GM18511 (cell line): ENCODE results near the gene AXIN2.
"Not testable (repeated sequence)": the region's sequence is repeated elsewhere in the genome, so short reads cannot be mapped to it uniquely, and the experiment has no call there.

Experiments
- ATAC-seq: cut with Tn5 transposase; IDR thresholded peaks from one replicate; pipeline ENCODE4 v1.9.1; 2021; ENCODE audit warnings: mild to moderate bottlenecking, moderate library complexity; ENCODE audit not compliant: unreplicated experiment

The AXIN2 gene

DNA sequence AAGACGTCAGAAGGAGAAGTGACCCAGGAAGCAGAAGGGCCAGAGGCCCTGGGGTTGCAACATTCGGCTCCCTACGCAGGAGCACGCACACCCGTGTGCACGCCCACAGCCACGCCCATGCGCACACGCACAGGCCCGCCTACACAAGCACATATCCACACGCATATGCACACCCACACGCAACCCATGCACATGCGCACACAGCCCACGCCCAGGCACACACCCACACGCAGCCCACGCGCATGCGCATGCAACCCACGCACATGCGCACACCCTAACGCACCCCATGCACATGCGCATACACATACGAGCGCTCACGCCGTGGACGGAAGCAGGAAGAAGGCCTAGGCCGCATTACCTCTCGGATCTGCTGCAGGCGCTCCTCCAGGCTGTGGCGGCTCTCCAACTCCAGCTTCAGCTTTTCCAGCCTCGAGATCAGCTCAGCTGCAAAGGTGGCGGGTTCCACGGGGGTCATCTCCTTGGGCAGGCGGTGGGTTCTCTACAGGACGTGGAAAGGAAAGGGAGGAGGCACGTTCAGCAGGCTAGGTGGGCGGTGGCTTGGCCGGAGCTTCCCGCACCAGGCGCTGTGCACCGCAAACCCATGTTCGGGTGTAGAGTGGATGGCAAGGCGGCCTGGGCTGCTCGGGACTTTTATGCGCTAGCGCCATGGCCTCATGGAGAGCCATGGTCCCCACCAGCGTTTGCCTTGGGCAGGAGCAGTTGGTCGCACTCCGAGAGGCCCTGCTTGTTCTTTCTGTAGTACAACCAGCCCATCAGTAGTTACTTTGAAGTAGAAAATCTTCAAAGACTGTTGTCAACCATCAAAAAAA lies 23.4 kb downstream of the AXIN2 start:
- no peak for ATAC-seq

DNA sequence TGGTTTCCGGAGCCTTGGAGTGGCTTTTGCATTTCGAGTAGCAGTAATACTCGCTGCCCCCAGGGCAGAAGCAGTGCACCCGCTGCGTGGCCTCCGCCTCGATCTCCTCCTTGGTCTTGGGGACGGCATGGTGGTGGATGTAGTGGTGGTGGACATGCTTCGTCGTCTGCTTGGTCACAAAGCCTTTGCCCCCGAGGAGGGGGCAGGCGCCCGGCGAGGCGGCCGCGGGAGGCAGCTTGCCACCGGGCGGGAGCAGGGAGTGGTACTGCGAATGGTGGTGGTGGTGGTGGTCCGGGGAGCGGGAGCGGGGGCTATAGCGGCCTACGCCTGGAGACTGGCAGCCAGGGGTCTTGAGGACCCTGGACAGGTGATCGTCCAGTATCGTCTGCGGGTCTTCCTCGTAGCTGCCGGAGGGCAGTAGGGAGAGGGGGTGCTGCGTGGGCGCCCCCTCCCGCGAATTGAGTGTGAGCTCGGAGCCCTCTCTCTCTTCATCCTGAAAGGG lies 24.1 kb downstream of the AXIN2 start:
- no peak for ATAC-seq

DNA sequence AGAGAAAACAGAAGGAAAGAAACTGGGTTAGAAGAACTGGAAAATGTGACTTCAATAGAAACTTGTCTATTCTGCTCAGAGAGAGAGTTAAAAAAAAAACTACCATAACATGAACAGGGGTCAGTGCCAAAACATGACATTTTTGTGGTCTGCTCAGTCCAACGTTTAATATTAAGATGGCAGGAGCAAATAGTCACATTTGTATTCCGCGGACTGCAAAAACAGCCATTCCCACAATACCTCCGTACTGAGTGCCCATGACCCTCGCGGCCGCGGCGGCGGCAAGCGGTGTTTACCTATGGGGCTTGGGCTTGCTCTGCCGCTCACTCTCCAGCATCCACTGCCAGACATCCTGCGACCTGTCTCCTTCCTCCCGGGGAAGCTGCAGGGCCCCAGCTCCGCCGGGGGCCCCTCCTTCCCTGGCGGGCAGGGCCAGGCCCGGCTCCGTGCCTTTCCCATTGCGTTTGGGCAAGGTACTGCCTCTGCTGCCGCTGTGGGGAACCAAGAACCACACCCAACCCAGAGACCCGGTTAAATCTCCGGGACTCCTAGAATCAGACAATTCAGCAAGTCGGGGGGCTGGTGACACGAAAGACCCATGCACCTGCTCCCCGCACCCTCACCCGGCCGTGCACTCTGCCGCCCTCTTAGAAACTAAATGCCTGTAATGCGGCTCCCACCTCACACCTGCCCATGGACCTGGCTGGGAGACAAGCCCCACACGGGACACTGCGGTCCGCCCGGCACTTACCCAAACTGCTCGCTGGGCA lies 24.7 kb downstream of the AXIN2 start:
- no peak for ATAC-seq

DNA sequence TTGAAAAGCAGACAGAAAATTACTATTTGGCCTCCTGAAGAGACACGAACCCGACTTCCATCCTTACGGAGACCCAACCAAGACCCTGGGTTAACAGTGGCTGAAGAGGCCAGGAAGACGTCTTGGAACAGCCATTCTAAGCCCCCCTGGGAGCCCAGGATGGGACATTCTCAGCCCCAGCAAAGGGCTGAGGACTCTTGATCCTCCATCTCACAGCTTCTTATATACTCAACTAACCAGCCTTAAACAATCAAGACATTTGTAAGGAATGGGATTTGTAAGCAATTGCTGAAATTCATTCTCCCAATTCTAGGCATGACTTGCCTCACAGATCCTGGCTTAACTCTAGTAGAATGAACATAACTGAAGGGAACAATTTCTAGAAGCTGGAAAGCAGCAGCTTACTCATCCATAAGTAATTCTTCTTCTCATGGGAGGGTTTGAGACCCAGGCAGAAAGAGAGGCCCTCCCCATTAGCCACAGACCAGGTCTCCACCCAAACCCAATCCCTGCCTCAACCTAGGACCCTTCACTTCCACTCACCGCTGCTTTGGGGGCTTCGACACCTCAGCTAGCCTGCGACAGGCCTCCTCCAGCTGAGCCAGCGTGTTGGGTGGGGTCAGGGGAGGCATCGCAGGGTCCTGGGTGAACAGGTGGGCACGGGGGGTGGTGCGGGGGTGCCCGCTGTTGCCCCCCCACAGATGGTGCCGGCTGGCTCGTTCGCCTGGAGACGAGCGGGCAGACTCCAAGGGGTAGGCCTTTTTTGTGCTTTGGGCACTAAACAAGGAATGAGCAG lies 25.5 kb downstream of the AXIN2 start:
- ATAC-seq = no peak

DNA sequence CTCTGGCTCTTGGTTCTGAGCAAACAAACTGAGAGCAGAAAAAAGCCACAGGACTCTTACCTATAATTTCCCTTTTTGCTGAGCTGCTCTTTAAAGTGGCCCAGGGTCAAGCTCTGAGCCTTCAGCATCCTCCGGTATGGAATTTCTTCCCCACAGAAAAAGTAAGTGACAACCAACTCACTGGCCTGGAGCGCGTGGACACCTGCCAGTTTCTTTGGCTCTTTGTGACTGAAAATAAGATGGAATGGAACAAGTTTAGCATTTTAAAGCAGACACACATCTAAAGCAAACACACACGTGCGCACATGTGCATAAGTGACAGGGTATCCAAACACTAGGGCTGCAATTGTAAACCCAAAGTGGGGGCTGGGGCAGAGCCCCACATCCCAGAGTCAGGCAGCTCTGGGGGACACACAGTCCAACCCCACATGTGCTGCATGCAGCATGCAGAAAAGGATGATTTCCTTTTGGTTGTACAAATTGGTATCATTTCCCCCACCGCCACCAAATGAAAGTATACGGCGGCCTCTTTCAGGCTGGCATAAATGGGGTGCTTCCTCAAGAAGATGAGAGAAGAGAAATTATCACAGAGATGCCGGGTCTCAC lies 27.5 kb downstream of the AXIN2 start:
- no peak for ATAC-seq

DNA sequence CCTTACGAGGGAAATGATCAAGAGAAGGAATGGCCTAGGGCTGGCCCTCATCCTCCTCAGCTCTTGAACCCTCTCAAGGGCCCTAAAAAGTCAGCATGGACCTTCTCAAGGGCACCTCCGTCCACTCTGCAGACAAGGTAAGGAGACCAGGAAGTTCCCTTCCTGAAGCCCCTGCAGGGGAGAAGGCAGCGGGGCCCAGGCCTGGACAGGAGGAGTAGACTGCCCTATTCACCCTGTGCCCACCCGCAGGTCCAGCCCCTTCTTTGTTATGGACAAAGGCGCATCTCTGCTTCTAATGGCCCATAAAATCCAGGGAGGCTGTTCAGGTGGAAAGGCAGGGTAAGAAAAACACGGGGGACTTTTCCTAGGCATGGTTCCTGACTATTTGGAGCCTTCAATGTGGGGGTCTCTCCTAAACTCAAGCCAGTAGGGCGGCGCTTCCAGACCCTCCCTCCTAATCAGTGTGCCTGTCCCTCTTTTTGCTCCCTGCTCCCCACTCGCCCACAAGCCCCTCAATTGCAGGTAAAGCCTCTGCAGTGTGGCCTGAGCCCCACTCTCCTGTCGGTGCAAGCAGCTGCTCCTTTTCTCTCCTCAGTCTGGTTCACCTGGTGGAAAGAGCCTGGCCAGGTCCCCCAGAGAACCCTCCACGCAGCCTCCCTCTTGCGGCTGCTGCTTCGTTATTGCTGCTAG lies 28.2 kb downstream of the AXIN2 start:
- ATAC-seq = no peak

DNA sequence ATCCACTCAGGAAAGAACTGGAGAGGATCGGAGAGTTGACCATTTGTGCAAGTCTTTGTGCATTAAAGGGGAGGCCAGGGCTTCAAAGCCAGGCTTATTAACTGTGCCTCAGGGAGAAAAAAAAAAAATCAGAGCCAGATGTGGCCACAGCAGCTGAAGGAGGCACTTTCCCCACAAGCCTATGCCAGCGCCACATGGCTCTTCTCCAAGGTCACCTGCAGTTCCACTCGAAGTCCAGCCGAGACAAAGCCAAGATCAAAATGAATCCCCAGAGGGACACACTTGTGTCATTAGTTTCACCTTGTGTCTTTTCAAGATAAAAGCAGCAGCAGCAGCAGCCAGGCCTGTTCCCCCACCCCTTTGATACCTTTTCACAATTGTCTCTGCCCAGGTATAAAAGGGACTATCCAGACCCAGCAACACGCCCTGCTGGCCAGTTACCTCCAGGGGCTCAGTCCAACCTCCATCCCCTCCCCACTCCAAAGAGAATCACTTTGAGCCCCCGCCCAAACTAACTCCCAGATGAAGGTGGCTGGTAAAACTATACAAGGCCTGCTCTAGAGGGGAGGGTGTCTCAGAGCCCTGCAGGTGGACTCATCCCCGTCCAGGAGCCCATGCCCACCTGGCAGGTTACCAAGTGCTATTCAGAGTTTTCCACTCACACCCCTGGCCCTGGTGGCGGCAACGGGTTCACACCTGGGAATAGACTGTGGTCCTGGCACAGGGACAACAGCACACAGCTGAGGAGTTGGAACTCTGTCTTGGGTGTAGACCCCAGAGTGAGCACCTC lies 29.2 kb downstream of the AXIN2 start:
- ATAC-seq = no peak

DNA sequence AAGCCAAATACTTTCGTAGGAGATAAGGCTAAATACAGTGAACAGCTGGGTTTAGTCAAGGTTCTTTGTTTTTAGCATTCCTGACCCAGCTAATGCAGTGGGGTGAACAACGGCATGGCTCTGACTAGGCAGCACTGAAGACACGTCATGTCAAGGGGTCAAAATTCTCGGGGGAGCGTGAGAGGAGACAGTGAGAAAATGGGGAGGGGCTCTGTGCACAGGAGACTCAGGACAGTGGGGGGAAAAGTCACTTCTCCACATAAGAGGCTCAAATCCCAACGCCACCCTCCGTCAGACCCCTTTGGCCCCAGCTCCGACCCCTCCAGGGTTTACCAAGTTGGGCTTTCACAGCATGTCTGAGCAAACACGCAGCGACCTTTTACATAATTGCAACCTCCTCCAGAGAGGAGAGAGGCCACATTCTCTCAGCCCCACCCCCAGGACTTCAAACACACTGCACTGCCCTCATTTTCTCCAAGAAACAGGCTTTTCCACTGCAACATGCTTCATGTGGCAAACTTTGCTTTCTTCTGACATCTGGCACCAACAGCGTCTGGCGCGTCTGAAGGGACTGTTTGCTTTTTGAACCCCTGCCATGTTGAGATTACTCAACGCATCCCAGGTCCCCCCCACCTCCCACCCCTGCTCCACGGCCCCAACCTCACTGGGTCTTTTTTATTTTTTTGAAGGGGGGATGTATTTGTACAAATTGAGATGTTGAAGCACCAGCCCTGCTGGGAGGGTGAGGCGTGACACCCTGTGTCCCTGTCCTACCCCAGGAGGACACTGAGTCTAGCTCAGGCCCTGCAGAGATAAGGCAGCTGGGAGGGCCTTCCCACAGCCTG lies 30.0 kb downstream of the AXIN2 start:
- no peak for ATAC-seq

DNA sequence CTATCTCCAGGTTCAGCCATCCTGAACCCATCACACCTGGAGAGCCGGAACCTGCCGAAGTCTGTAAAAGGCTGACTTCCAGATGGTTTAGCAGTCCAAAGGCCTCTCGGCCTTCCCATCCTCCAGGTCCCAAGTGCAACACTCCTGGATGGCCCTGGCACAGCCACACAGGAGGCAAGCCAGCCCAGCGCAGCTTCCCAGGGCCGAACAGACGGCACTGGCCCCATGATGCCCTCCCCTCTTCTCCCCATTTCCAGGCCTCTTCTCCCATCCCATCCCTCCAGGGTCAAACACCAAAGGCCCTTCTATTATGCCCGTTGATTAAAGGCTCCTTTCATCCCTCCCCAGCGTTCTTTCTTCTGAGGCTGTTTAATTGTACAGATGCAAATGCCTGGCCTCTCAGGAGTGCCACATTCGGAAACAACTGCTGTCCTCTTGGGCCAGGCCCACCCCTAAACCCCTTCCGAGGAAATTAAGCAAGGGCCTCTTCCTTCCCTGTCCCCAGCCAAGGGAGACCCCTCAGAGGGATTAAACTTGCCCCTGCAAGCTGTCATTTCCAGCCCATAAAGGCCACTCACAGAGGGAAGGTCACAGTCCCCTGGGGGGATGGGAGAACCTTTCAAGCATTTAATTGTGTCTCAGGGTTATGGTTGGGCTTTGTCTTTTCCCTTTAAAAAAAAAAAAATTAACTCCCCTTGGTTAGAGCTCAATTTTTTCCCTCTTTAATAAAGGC lies 30.8 kb downstream of the AXIN2 start:
- ATAC-seq = no peak

DNA sequence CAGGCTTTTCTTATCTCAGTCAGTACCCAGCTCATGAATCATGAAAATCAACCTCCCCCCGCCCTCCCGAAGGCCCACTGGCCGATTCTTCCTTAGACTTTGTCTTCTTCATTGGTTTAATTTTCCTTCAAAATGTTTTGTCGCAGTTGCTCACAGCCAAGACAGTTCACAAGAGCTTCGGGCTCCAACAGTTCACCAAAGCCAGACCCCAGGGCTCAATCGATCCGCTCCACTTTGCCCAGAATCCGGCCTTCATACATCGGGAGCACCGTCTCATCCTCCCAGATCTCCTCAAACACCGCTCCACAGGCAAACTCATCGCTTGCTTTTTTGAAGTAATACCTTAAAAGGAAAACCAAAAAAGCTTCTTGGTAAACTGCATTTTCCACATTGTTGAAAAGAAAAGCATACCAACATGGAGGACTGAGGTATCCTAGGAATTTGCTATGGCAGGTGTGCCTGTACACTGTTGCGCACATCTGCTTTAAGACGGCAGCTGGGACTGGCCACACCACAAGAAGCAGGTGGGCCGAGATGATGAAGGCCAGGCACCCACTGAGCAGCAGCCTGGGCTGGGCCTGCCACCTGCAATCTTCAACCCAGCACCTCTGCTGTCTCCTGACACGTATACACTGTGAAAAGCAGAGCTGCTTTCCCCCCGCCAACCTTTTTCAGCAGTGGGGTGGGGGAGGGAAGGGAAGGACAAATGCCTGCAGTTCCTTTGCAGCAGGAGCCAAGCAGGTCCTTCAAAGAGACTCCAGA lies 31.5 kb downstream of the AXIN2 start:
- ATAC-seq = no peak

DNA sequence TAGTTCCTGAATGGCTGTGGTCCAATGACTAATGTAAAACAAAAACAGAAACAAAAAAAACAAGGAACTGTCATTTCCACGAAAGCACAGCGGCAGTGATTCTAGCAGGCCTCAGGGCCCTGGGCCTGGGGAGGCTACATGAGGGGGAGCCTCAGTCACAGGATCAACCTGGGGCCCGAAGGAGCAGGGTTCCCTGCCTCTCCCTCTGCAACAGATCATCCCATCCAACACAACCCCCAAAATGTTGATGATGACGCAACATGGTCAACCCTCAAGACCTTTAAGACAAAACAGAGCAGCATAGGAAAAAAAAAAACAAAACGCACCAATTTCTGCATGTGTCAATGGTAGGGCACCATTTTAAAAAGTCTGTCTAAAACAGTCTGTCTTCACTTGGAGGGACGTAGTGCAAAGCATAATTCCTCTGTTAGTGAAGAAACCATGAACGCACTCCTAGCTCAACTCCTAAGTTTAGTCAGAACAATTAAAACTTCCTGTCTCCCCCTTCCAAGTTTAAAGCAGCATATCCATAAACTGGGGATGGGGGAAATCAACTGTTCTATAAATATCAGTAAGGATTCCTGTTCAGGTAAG lies 32.3 kb downstream of the AXIN2 start:
- no peak for ATAC-seq

DNA sequence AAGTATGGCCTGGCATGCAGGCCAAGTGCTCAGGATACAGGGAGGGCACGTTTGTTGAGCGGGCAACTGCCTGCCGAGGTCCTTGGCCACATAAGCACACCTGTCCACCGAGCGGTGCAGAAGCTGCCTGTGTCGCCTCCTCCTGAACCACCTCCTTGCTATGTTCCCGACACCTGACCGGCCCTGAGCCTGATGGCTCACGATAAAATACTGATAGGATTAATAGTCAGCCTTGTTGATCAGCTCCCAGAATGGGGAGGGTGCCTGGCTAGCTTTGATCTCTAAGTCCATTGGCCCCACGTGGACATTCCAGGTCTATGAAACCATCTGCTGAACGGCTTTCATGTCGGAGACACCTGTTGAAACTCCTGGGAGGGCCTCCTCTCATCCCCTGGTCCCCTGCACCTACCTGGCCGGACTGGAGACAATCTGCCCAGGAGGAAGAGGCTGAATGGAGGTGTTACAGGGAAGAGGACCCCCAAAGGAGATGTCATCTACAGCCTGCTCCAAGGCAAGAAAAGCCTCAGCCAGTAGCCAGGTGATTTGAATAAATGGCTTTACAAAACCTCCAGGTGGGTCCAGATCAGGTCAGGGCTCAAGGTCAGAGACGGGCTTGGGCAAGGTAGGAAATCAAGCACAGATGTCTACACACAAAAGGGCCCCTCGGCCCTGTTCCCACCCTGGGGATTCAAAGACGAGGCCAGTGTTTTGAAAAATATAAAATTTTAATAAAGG lies 33.4 kb downstream of the AXIN2 start:
- no peak for ATAC-seq

DNA sequence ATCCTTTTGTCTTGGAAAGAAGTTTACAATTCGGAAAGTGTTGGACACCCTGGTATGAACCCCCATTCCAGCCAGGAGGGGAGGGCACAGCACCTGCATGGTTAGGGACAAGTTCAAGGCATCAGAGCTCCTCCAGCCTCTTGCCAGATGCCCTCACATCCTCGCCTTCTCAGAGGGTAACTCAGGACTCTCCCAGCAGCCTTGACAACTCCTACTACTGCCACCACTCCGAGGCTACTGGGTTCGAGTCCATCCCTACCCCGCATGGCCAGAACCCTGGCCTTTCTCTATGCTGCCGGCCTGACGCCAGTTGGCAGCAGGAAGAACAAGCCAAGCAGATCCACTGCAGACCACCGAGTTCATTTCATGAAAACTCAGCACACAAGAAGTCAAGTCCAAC lies 34.1 kb downstream of the AXIN2 start:
- ATAC-seq = no peak

DNA sequence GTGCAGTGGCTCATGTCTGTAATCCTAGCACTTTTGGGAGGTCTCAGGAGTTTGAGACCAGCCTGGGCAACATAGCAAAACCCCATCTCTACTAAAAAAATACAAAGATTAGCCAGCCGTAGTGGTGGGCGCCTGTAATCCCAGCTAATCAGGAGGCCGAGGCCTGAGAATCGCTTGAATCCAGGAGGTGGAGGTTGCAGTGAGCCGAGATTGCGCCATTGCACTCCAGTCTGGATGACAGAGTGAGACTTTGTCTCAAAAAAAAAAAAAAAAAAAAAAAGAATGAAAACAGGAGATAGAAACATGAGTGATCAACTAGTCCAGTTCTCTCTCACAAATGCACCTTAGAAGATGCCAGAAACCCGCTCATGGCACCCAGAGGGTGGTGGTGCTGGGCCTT lies 34.6 kb downstream of the AXIN2 start:
- not testable (repeated sequence) for ATAC-seq

DNA sequence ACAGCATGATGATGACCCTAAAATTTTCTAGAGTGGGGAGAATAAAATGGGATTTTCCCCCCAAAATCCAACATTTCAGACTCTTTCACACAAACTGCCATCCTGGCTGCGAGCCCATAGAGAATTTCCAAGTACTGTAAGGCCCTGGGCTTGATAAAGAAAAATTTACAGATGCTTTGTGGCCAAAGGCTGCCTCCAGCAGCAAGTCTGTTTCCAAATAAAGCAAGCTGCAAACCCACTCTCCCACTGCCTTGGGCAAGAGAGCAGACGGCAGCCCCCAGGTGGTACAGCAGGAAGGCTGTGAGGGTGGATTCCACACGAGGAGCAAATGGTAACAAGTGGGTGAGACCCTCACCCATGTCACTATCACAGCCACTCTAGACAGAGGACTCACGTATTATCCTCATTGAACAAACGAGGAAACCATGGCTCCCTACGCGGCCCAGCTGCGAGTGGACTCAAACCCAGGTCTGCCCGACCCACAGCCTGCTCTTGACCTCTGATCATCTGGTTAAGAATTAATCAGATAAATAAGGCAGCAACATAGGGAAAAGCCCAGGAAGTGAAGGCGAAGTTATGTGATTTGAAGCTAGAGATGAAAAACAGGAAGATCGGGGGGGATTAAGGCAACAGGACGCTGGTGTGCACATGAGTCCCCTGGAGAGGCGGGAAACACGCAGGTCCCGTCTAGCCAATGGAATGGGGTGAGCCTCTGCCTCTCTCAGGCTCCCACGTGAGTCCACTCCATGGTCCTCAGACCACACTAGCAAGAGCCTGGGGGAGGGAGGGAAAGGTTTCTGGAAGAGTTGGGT lies 37.4 kb downstream of the AXIN2 start:
- ATAC-seq = no peak
